OCI-LY1 (cell line): ENCODE data around the gene ZNF664.

Experiments used
- H2AFZ ChIP-seq: fragments of 200-600 bp; sonication (generic), shearing (Covaris generic); 2 replicates; pipeline ENCODE4 v1.6.0; 2014; ENCODE audit warnings: antibody characterized with exemption, mild to moderate bottlenecking, low read length
- H3F3A ChIP-seq: fragments of 200-600 bp; sonication (generic), shearing (Covaris generic); 2 replicates; pipeline ENCODE4 v1.6.0; 2014; ENCODE audit warnings: mild to moderate bottlenecking, antibody characterized with exemption, low read length, moderate library complexity; ENCODE audit not compliant: insufficient read depth
- H3K27ac ChIP-seq: fragments of 200-600 bp; sonication (generic); 2 replicates; pipeline ENCODE4 v1.5.1; 2014; ENCODE audit warnings: low read length, mixed run types, mild to moderate bottlenecking, low read depth; ENCODE audit not compliant: poor library complexity, severe bottlenecking
- H3K27me3 ChIP-seq: fragments of 200-600 bp; sonication (generic); 2 replicates; pipeline ENCODE4 v1.6.0; 2014; ENCODE audit warnings: antibody characterized with exemption, mild to moderate bottlenecking, low read length, moderate library complexity; ENCODE audit not compliant: insufficient read depth
- H3K36me3 ChIP-seq: fragments of 200-600 bp; sonication (generic); 2 replicates; pipeline ENCODE4 v1.6.1; 2014; ENCODE audit warnings: mild to moderate bottlenecking, antibody characterized with exemption, low read length, moderate library complexity, mixed read lengths; ENCODE audit not compliant: insufficient read depth
- H3K4me1 ChIP-seq: fragments of 200-600 bp; sonication (generic); 2 replicates; pipeline ENCODE4 v1.5.1; 2014; ENCODE audit warnings: mild to moderate bottlenecking, low read length, moderate library complexity; ENCODE audit not compliant: insufficient read depth, severe bottlenecking
- H3K4me2 ChIP-seq: fragments of 200-600 bp; sonication (generic), shearing (Covaris generic); 2 replicates; pipeline ENCODE4 v1.6.1; 2014; ENCODE audit warnings: low read length
- H3K4me3 ChIP-seq: fragments of 200-600 bp; sonication (generic); 2 replicates; pipeline ENCODE4 v1.5.1; 2014; ENCODE audit warnings: low read length, low read depth, mild to moderate bottlenecking, mixed read lengths; ENCODE audit not compliant: poor library complexity, severe bottlenecking
- H3K79me2 ChIP-seq: fragments of 200-600 bp; shearing (Covaris generic); 2 replicates; pipeline ENCODE4 v1.6.1; 2016; ENCODE audit warnings: mixed run types, low read length, mixed read lengths; ENCODE audit not compliant: insufficient read depth
- H3K9ac ChIP-seq: fragments of 200-600 bp; sonication (generic), shearing (Covaris generic); 2 replicates; pipeline ENCODE4 v1.6.1; 2014; ENCODE audit warnings: mild to moderate bottlenecking, low read length, mixed read lengths
- H3K9me2 ChIP-seq: fragments of 200-600 bp; sonication (generic), shearing (Covaris generic); 2 replicates; pipeline ENCODE4 v1.6.1; 2014; ENCODE audit warnings: low read depth, mild to moderate bottlenecking, low read length, mixed read lengths
- H3K9me3 ChIP-seq: fragments of 200-600 bp; shearing (Covaris generic); 2 replicates; pipeline ENCODE4 v1.6.1; 2014; ENCODE audit warnings: low read length, mixed read lengths
- H4K20me1 ChIP-seq: fragments of 200-600 bp; sonication (generic), shearing (Covaris generic); 2 replicates; pipeline ENCODE4 v1.6.0; 2016; ENCODE audit warnings: mild to moderate bottlenecking, low read length; ENCODE audit not compliant: insufficient read depth
- EZH2 ChIP-seq: fragments of 200-600 bp; sonication (generic), shearing (Covaris generic); IDR thresholded peaks from 2 replicates; pipeline ENCODE4 v1.8.0; 2017; ENCODE audit warnings: borderline replicate concordance, mixed run types, mild to moderate bottlenecking, antibody characterized with exemption, low read length, moderate library complexity, mixed read lengths
- TF ChIP-seq, protein P1 (sequence below): fragments of 200-600 bp; sonication (generic), shearing (Covaris generic); IDR thresholded peaks from 2 replicates; pipeline ENCODE4 v1.5.1; 2017; ENCODE audit warnings: mild to moderate bottlenecking, antibody characterized with exemption, low read length, moderate library complexity, mixed read lengths

ZNF664 gene

DNA sequence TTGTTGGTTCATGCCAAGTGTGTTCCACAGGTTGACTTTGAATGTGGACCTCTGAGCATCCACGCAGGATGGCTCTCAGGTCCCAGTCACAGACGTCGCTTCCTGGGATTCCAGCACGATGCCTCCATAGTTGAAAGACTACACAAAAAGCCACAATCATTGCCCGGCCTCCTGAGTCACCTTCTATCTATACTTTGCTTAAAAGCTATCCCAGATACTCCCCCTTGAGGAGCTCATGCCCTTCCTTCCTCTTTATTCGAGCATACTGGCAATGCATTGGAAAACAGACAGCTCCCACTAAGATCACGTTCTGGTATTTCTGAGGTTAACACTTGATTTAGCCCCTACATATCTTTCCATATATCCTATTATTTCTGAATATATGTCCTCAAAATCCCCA, 40.1 kb downstream of the ZNF664 start:
- TF ChIP-seq EZH2 = no peak
- TF ChIP-seq, protein P1, sequence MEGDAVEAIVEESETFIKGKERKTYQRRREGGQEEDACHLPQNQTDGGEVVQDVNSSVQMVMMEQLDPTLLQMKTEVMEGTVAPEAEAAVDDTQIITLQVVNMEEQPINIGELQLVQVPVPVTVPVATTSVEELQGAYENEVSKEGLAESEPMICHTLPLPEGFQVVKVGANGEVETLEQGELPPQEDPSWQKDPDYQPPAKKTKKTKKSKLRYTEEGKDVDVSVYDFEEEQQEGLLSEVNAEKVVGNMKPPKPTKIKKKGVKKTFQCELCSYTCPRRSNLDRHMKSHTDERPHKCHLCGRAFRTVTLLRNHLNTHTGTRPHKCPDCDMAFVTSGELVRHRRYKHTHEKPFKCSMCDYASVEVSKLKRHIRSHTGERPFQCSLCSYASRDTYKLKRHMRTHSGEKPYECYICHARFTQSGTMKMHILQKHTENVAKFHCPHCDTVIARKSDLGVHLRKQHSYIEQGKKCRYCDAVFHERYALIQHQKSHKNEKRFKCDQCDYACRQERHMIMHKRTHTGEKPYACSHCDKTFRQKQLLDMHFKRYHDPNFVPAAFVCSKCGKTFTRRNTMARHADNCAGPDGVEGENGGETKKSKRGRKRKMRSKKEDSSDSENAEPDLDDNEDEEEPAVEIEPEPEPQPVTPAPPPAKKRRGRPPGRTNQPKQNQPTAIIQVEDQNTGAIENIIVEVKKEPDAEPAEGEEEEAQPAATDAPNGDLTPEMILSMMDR = no peak
- Histone ChIP-seq H3K9me3 (no peaks in the 10 kb centered on the region), H3K36me3 (peaks cover 41% of the 10 kb centered on the region), H3K27ac (no peak overlapping the region), H3K4me1 (no peaks in the 10 kb centered on the region), H2AFZ (no peak overlapping the region), H3K9ac (no peak overlapping the region), H3K79me2 (no peaks in the 10 kb centered on the region), H3K4me2 (no peak overlapping the region), H3K27me3 (no peaks in the 10 kb centered on the region), H3K4me3 (no peak overlapping the region), H3F3A (no peaks in the 10 kb centered on the region), H4K20me1 (no peaks in the 10 kb centered on the region), H3K9me2 (no peaks in the 10 kb centered on the region)

DNA sequence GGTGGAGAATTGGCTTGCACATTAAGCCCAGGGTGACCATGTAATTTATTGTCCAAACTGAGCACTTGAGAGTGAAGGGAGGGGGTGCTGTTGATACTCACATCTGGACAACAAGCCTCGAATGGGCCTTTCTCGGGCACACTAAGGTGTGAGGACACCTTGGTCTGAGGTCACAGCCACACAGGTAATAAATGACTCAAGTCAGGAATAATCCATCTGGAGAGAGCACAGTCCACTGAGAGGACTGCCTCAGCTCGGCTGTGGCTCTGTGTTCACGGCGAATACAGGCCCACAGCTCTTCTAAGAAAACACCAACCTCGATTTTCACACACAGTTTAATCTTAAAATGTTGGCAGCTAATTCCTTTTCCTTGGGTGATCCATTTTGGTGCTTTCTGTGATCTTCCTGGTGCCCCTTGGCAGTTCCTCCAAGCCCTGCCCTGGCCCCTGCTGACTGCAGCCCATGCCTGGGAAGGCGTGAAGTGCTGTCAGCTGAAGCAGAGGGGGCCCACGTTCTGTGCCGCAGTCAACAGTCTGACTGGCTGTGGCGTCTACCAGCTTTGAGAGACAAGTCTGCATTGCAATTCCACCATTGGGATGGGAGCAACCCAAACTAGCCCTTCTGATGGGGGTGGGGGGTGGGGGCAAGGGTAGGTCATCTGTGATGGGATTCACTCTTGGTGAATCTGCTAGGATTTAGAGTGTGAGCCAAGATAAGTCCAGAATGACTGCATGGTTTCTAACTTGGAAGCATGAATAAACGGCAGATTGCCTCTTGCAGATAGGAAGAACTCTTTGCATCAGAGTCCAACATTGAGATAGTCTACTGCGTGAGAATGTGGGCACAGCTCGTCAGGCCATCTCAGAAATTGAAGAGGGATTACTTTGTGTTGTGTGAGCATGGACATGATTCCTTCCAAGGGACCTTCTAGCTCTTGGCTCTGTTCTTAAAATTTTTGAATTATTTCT, 42.8 kb downstream of the ZNF664 start:
- H4K20me1 ChIP-seq = no peaks in the 10 kb centered on the region
- H3K36me3 ChIP-seq = peaks cover 36% of the 10 kb centered on the region
- no peak for TF ChIP-seq EZH2
- TF ChIP-seq, protein P1 = no peak
- H3K4me3 ChIP-seq = no peak overlapping the region
- no peaks in the 10 kb centered on the region for H3K9me3 ChIP-seq
- H3K79me2 ChIP-seq = no peaks in the 10 kb centered on the region
- H3K4me2 ChIP-seq = no peak overlapping the region
- no peaks in the 10 kb centered on the region for H3K27me3 ChIP-seq
- H3K9me2 ChIP-seq = no peaks in the 10 kb centered on the region
- H3K4me1 ChIP-seq = no peaks in the 10 kb centered on the region
- no peaks in the 10 kb centered on the region for H3F3A ChIP-seq
- H3K9ac ChIP-seq = no peak overlapping the region
- H2AFZ ChIP-seq = no peak overlapping the region
- no peak overlapping the region for H3K27ac ChIP-seq

DNA sequence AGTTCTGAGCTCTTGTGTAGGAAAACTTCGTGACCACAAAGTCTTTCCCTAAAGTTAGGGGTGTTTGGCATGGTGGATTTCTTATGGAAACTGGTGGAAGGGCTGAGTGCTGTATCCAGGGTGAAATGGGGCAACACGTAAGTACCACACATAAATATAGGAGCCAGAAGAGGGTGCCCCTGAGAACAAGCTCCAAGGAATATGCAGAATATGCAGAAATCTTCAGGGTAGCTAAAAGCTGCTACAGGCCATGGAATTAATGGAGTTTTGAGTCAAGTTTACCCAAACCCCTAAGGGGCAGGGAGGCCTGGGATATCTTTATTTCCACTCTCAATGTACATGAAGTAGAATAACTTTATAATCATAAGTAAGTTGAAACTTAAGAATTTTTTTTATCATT, 44.0 kb downstream of the ZNF664 start:
- Histone ChIP-seq H3K4me2 (no peak overlapping the region), H3K27me3 (no peaks in the 10 kb centered on the region), H3K9me3 (no peaks in the 10 kb centered on the region), H3K9ac (no peak overlapping the region), H3K27ac (no peak overlapping the region), H3K9me2 (no peaks in the 10 kb centered on the region), H3K79me2 (no peaks in the 10 kb centered on the region), H3K36me3 (peaks cover 24% of the 10 kb centered on the region), H2AFZ (no peak overlapping the region), H3F3A (no peaks in the 10 kb centered on the region), H3K4me3 (no peak overlapping the region), H3K4me1 (no peaks in the 10 kb centered on the region), H4K20me1 (no peaks in the 10 kb centered on the region)
- TF ChIP-seq, protein P1 = no peak
- TF ChIP-seq EZH2 = no peak
